Measurements from ENCODE around the gene ZNF70.

ZNF70 gene

DNA sequence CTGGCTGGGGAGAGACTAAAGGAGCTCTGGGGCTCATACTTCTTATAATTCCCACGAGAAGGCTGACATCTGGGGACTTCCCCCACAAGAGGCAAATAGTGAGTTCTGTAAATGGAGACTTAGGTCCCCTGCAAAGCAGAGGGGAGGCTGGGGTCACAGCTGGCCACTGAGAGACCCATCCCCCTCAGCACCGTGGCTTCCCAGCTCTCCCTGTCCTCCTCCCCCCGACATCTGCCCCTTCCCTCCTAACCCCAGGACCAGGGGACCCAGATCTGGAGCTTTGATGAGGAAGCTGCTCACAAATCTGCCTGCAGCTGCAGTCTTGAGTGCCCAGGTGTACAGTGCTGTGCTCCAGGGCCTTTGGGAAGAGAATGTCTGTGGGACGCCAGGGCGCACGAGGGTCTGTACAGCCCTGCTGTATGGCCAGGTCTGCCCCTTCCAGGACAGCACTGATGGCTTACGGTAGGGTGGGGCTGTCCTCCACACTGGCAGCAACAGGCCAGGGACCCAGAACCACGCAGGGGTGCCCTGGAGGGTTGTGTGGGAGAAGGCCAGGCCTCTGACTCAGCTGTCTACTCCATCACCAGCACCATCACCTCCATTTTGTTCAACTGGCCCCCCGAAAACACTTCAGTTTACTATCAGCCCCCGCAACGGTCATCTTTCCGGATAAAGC is 59.0 kb downstream of the ZNF70 start:
- no peak for DNase-seq

DNA sequence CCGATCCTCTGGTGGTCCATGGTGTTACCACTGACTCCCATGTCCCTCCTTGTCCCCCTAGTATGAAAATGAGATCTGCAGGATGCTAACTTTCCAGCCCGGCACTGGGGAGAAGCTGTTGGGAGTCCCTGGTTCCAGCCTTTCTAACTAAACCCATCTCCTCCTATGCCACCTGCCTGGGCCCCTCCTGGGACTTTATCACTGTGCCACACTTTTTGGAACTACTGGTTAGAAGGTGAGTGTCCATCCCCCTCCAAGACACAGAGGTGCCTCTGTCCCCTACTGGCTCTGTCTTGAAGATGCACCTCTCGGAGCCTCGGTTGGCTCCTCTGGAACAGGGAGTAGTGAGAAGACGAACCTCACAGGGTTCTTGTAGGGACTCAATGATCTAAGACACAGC is 60.2 kb downstream of the ZNF70 start, which contains the start of gene RGL4:
TSS of gene RGL4 (plus strand) at position 301 of the 400 bp plus-strand sequence. CDS start 1,018 bp downstream, outside the sequence.
- DNase-seq = no peak

DNA sequence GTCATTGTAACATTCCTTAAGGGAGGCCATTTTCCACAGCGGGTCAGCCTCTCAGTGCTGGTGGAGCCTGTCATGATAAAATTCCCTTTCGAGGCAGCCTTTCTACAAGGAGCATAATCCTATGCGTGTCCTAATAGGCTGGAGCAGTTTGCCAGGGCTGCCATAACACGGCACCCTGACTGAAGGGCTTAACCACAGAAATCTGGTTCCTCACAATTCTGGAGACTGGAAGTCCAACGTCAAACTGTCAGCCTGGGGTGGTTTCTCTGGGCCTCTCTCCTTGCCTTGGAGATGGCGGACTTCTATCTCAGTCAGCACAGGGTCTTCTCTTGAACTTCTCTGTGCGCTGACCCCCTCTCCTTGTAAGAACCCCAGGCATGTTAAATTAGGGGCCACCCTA is 61.5 kb downstream of the ZNF70 start:
- no peak for DNase-seq

Data from T-helper 1 cell (primary cell).